ENCODE data around the gene ATP8A2.
"Not testable (repeated sequence)": the region's sequence is repeated elsewhere in the genome, so short reads cannot be mapped to it uniquely, and the experiment has no call there.

ATP8A2 gene

DNA sequence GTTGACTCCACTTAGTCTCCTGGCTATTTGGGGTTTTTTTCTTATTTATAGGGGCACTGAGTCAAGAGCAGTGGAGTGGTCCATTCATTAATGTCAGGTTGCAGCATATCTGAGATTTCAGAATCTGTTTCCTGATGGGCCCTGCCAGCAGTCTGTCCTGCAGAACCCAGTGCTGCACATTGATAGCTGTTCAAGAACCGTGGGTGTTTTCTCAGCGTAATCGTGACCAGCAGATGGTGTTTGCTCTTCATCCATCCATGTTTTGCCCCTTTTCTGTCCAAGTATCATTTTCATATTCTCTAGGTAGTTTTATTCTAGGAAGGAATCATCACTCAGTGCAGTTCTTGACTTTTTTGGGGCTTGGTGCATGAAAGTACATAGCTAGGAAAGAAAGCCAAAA is 166.5 kb downstream of the ATP8A2 start:
- DNase-seq: no peak

DNA sequence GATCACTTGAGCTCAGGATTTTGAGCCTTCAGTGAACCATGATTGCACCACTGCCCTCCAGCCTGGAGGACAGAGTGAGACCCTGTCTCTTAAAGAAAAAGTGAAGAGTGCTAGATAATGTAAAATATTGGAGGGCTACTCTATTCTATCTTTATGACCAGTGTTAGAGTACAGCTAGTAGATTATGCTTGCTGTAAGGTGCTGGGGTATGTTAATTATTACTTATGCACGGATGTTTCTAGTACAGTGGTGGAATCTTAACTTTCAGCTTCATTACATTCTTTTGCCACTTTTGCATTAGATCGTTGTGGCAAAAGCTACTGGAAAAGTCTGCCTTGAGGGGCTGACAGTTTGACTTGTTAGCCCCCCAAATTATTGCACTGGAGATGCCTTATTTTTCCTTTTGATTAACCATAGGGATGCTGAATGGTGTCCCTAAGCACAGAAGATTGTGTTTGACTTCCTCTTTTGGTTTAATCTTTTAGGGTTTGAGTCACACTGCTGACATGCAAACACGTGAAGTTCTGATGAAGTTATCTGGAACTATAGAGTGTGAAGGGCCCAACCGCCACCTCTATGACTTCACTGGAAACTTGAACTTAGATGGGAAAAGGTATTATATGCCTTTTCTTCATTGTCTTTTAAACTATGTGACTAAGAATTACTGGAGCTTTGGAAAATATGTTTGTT is 169.8 kb downstream of the ATP8A2 start:
- no peak for DNase-seq

DNA sequence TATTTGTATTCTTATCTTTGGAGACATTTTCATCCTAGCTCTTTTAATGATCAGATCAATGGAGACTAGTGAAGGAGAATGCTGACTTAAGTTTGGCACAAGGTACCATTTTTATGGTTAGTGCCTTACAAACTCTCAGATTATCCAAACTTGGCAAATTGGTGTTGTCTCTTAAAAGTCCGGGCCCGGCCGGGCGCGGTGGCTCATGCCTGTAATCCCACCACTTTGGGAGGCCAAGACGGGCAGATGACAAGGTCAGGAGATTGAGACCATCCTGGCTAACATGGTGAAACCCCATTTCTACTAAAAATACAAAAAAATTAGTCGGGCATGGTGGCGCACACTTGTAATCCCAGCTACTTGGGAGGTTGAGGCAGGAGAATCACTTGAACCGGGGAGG is 177.2 kb downstream of the ATP8A2 start:
- DNase-seq: not testable (repeated sequence)

DNA sequence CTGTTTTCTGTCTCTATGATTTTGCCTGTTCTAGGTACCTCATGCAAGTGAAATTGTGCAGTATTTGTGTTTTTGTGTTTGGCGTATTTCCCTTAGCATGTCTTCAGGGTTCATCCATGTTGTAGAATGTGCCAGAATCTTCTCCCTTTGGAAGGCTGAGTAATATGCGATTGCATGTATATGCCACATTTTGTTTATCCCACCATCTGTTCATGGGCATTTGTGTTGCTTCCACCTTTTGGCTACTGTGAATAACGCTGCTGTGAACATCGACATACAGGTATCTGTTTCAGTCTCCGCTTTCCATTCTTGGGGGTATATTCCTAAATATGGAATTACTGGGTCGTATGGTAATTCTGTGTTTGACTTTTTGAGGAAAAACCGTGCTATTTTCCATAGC is 190.0 kb downstream of the ATP8A2 start:
- DNase-seq: no peak

DNA sequence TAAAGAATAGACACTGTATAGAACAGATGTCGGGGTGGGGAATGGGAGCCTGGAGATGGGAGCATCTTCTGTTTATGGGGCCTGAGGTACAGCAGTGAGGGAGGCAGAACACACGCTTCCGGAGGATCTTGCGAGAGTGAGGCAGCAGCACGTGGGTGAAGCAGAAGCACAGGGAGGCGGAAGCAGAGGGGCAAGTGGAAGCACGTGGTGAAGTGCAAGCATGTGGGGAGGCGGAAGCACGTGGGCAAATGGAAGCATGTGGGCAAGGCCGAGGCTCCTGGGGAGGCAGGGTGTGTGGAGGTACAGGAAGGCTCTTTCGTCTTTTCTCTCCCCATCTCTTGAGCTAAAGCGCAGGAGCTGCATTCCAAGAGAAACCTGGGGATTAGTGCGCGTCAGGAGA is 198.4 kb downstream of the ATP8A2 start:
- peak in 2 of 56 donors; percentile 3 to 5 for DNase-seq

DNA sequence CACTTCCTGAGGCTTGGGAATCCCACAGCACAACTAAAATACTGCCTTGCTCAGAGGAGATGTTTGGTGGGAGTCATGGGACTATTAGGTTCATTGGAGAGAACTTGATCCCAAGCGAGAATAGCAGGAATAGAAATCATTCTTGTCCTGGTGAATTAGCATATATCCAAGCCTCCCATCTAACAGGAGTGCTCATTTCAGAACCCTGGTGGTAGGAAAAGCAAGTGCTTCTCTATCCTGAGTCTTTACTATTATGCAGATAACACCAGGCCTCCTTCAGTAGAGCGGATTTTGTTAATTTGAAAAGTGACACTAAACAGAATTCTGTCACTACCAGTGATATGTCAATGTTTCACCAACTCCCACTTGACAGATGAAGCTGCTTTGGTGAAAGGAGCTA is 199.5 kb downstream of the ATP8A2 start:
- DNase-seq: no peak

DNA sequence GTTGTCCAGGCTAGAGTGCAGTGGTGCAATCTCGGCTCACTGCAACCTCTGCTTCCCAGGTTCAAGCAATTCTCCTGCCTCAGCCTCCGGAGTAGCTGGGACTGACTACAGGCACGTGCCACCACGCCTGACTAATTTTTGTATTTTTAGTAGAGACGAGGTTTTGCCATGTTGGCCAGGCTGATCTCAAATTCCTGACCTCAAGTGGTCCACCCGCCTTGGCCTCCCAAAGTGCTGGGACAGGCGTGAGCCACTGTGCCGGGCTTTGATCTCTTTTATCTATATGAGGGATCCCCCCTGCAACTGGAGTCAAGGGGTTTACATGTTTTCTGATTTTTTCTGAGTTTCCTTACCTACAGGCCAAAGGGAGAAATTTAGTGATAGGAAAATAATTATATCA is 200.4 kb downstream of the ATP8A2 start:
- not testable (repeated sequence) for DNase-seq

DNA sequence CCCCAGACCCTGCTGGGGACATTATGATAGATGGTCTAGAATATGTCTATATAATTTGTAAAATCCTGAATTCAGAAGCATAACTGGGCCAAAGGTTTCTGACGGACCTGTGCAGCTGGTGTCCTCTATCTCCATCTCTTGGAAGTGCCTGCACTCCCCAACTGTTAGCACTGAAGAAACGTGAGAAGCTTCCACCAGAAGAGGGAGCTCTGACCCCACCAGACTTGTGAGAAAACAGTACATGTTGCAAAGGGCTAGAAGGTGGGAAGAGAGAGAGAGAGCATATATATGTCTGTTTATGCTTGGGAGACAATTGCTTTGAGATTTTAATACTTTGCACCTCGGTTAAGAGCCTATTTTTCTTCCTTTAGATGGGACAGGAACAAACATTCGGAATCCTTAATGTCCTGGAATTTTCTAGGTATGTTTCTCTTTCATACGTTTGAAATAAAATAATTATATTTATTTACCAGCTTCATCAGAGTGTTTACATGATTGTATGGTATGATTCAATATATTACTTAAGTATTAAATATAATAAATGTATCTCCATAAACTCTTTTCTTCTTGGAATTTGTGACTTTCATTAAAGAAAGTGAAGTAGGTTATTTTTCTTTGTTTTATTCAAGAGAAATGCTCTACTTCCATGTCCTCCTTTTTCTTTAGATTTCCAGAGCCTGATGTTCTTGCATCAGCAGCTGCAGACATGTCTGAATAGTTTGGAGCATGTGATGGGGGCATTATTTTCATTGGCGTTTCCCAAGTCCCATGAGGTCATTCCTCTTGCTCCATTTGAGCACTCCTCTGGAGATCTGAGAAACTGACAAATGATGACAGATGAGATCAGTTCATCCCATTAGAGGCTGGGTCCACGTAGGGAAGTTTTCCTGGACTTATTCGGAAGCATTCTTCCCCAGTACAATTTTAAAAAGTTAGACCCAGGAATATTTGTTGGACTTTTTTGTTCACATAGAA is 202.9 kb downstream of the ATP8A2 start:
- DNase-seq: peak in 53 of 56 donors; percentile 8 to 93 (median 69)

DNA sequence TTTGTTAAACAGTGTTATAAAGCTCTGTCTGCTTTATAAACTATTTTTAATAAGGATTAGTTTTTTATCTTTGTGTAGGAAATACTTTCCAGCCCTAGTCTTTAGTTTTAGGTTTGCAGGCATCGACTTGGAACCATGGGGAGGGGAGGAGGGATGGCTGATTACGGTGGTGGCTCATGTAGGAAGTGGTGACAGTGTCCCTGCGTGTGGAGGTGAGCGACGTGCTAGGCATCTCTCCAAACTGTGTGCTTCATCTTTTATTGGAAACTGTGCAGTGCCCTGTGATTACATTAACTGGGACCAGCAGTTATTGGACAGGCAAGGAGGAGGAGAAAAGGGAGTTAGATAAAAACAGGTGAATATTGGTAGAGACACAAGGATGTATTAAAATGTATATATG is 203.8 kb downstream of the ATP8A2 start:
- DNase-seq: no peak

DNA sequence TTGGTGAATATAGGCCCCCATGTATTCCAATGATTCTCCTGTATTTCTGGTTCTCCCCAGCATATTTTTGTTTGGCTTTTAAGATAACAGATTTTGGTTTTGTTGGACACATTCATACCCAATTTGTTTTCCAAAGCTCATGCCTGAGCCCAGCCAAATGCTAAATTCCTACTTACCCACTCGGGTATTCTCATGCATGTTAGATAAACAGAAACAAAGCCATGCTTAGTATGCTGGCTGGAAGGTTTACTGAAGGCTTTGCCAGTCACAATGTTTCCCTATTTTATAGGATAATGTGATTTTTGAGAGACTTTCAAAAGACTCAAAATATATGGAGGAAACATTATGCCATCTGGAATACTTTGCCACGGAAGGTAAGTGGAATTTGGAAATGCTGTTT is 206.8 kb downstream of the ATP8A2 start:
- DNase-seq: no peak

DNA sequence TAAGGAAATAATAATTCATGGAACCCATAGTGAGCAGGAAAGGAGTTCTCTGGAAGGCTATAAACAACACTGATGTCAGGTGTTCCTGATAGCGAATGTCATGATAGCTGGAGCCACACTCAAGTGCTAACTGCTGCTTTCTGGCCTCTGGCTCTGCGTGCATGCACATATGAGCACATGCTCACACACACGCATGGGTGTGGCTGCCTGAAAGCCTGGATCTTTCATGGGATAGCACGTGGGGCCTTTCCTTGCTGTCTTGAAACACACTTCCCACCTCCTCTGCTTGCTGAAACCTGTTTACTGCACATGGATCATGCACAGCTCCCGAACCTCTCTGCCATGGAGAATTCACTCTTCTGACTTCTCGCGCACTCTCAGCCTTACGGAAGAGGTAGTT is 207.4 kb downstream of the ATP8A2 start:
- no peak for DNase-seq

DNA sequence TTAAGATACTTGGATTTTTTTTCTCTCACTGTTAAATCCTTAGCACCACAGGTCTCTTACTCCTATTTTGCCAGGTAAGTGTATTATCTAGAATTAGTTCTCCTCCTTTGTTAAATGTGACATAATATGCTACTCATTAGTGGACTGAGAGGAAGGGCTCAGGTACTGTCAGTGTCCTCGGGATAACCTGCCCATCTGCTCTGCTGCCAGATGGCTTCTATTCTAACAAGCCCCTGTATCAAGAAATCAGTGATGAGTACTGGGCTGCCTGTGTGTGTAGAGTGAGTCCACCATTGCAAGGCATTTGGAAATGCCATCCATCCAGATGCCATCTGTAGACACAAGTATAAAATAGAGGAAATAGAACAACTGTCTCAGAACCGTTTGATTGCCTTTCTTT is 209.6 kb downstream of the ATP8A2 start:
- DNase-seq: no peak

DNA sequence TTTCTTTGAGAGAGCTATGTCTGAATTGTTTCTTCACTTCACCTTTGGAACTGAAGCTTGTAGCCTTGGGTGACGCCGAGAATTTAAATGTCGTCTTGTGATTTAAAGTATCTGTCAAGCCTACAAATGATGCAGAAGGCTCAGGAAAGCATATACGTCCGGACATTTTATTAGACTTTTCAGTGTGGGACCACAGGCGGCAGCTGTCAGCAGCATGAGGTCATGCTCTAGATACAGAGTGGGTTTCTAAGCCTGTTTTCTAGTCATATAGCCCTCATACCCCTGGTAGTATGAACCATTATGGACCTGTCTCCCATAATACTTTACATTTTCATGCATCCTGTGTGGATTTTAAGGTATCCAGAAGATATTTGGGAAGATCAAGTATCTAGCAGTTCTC is 212.3 kb downstream of the ATP8A2 start:
- no peak for DNase-seq

DNA sequence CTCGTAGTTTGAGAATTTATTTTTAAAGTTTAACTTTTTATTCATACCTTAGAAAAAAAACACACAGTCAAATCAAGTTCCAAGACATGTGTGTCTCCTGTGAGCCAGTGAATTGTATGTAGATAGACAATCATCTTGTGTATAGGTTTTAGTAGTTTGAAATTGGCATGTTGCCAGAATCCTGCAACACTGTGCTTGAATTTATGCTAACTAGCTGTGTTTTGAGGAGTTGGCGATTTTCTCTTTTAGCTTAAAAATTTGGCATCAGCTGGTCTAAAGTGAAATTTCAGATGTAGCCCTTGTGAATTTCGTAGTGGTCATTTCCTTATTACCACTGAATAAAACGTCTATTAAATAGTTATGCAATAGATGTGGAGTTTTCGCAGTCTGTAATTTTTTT is 213.2 kb downstream of the ATP8A2 start:
- DNase-seq: no peak

DNA sequence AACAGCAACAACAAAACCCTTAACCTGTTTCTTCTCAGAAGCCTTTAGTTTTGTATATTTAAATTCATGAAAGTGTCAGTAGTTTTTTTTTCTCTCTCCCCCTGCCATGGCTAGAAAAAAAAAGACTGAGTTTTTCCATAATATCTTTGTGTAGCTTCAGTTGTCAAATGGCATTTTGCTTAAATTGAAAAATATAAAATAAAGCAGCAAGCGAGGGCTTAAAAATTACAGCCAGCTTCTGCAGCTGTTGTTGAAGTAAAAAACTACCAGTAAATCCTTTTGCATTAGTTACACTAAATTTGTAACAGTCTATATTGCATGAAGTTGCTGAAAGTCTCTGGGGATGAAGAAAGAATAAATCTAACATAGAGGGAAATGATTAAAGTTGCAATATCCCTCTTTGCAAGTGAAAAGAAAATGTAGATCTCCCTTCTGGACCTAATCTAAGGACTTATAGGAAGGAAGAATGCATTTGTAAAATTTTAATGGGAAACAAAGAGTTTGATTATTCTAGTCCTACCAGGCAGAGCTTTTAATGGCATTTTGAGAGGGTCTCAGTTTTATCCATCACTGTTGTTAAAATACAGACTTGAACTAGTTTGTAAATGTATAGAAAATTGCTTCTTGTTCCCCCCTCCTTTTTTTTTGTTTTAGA is 215.7 kb downstream of the ATP8A2 start:
- DNase-seq: no peak

DNA sequence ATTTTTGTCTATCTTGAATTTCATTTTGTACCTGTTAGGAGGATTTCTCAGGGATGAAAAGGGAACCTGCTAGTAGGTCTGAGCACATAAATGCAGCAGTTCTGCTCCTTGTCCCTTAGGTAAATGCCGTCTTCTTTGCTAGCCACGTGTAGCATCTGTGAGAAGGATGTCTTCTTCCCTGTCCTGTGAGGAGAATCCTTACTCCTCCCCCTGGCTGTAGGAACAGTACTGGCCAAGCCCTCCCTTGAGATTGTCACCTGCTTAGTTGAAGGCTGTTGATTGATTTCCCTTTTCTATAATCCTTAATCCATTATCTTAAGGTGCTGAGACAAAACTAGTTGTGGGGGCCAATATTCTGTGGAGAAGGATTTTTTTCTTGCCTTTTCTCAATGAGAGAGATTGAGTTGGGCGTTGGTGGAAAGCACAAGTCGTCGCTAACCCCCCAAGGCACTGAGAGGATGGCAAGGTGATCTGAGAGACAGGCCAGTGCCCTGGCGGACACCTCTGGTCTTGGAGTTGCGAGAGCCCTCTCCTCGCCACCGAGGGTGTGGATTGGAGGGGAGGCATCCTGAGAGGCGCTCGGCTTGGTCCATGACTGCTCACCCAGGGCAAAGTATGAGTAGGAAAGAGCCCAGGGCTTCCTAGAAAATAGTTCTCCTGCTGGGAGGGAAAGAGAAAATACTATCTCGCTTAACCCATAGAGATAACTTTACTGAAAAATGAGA is 216.7 kb downstream of the ATP8A2 start:
- no peak for DNase-seq

DNA sequence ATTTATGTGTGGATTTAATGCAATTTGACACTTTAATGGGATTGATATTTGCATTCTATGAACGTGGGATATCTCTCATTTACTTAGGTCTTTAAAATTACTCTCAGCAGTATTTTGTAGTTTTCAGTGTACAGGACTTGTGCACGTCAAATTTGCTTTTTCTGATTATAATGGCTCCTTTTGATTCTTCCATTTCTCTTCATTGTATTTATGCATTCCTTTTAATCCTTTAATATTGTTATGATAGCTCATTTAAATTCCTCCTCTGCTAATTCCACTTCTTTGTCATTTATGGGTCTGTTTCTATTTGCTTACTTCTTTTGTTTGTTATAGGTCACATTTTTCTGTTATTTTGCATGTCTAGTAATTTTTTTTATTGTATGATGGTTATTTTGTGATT is 226.6 kb downstream of the ATP8A2 start:
- DNase-seq: no peak

DNA sequence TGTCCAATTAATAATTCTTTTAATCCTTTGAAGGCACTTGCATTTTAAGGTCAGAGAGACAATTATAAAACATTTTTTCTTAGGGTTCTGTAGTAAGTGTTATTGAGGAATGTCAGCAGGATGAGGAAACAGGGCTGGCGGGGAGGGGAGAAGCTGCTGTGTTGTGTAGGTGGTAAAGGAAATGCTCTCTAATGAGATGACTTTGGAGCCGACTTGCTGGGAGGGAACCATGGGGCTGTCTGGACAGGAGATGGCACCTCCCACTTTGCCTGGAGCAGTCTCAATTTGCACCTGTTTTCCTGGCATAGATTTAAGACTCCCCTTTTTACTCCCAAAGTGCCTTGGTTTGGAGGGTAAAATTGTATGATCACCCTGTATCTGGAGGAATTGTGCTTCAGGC is 230.4 kb downstream of the ATP8A2 start:
- DNase-seq: no peak

DNA sequence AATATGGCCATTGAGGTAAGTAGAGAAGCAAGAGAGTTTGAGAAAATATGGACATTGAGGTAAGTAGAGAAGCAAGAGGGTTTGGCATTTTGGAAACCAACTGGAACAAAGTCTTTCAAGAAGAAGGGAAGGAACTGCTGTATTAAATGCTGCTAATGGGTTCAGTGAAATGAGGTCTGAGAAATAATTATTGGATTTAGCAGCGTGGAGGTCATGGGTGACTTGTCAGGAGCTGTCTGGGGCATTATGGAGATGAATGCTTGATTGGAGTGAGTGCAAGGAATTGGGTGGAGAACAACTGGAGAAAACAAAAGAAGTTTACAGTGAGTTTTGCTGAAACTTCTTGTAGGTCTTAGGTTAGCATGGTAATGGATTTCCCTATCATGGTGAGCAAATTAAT is 232.3 kb downstream of the ATP8A2 start:
- no peak for DNase-seq

DNA sequence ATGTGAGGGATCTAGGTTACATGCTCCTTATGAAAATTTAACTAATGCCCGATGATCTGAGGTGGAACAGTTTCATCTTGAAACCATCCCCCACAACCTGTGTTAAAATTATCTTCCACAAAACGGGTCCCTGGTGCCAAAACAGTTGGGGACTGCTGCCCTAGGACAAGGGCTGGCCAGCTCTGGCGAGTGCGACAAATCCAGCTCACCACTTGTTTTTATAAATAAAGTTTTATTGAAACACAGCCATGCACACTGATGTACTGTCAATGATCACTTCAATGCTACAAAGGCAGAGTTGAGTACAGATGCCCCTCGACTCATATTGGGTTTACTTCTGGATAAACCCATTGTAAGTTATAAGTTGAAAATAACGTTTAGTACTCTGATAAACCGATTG is 235.3 kb downstream of the ATP8A2 start:
- DNase-seq: no peak

DNA sequence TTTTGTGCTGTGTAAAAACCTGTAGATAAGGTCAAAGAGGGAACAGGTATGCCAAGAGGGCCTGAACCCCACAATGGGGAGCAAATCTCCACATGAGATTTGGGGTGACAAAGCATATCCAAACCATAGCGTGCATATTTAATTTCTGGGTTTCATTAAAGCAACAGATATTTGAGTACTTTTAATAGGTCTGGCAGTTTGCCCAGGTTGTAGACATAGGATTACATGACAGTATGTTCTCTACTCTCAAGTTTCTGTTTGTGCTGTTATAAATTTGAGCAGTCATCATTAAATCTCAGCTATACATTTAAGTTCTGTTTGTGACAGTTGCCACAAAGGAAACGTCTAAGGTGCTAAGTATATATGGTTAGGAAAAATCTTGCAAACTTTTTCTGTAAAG is 236.4 kb downstream of the ATP8A2 start:
- DNase-seq: no peak

DNA sequence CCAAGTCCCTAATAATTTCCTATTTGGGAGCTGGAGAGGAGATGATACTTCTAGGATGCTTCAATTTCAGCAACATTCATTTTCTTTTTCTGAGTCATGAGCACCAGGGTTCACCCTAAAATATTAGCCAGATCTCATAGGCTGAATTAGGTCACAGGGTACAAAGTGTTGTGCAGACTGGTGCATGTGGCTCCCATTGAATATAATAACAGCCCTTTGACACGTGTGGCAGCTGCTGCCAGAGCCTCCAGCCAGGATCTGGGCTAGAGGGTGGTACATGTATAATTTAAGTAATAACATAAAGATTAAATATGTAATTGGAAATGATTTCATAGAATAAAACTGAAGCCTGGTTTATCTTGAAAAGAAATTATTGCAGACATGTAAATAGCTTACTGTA is 244.9 kb downstream of the ATP8A2 start:
- no peak for DNase-seq

Data from nucleus accumbens (tissue), 56 donors.